ENCODE data around the gene CPA5.
A peak's percentile ranks its signal among the peaks of the same experiment; 100 is the strongest.
"Not testable (repeated sequence)": the region's sequence is repeated elsewhere in the genome, so short reads cannot be mapped to it uniquely, and the experiment has no call there.

Gene CPA5

DNA sequence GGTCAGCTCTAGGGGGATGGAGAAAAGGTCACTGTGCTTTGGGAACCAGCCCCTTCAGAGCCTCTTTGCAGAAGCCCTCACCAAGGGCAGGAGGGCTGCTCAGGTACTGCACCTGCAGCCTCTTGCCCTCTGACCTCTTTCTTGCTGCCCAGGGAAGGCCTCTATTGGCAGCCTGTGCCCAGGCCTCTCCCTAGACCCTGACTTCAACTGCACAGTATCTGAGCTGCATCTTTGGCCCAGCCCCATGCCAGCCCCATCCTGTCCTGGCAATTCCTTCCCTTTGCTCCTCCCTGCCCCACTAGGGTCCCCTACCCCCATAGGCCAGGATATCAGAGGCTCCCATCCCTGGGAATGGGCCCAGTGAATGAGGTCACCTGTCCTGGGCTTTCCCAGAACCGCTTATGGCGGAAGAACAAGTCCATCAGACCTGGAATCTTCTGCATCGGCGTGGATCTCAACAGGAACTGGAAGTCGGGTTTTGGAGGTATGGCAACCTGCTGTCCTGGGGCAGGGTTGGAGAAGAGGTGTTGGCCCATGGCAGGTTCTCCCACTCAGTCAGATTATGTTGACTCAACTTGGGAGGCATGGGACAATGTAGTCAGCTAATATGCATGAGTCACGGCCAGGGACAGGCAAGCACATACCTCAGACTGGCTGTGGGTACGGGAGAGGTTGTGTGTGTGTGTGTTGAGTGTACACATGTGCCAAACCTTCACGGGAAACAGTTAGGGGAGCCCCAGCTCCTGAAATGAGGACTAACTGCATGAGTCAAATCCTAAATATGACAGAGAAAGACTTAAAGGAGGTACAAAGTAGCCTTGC is 18.6 kb downstream of the CPA5 start:
- peaks cover 15 to 35% of the 10 kb centered on the region in 2 donors for H3K9me3 Mint-ChIP-seq
- peak; percentile 80 for ATAC-seq
- peaks cover 52% of the 10 kb centered on the region for H3K4me1 Mint-ChIP-seq
- no peaks in the 10 kb centered on the region for H3K27me3 Mint-ChIP-seq
- peak overlapping the region in 1 of 2 donors; percentile 10 for H3K4me3 Mint-ChIP-seq
- DNase-seq, result peak in 1 of 2 donors; percentile 72
- peak overlapping the region in 1 of 2 donors; percentile 38 for H3K27ac Mint-ChIP-seq

- no peak overlapping the region for H3K27ac Mint-ChIP-seq
- no peaks in the 10 kb centered on the region for H3K27me3 Mint-ChIP-seq
- DNase-seq (no peak), ATAC-seq (no peak)
- peaks cover 13 to 25% of the 10 kb centered on the region in 2 donors for H3K9me3 Mint-ChIP-seq
- H3K4me1 Mint-ChIP-seq, result peaks cover 64% of the 10 kb centered on the region
- no peak overlapping the region for H3K4me3 Mint-ChIP-seq
Measured at GRCh38 chr7:130364451-130364850, 19.8 kb downstream of the CPA5 start.

DNA sequence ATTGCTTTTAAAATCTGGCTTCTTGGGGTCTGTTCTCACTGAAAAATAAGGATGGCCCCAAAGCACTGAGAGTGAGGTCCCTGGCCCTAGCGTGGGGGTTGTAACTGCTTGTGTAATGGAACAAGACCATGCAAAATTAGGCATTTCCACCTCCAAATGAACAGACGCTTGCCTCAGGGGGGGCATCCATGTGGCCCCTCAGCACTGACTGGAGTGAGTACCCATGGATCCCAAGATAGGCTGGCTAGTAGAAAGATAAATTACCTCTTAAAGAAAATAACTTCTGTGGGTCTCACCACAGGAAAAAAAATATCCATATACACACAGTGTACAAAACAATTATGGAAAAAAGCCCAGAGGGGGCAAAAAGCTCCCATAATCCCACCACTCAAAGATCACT is 20.5 kb downstream of the CPA5 start:
- DNase-seq, result no peak
- H3K27ac Mint-ChIP-seq, result peak overlapping the region in 1 of 2 donors; percentile 95
- ATAC-seq, result no peak
- peaks cover 70% of the 10 kb centered on the region for H3K4me1 Mint-ChIP-seq
- no peaks in the 10 kb centered on the region for H3K27me3 Mint-ChIP-seq
- H3K4me3 Mint-ChIP-seq, result peak overlapping the region; percentile 74 to 85
- peaks cover 7 to 18% of the 10 kb centered on the region in 2 donors for H3K9me3 Mint-ChIP-seq

GRCh38 chr7:130365511-130366441 is 21.2 kb downstream of the CPA5 start:
- peak; percentile 46 for ATAC-seq
- H3K27ac Mint-ChIP-seq, result peak overlapping the region; percentile 40 to 95
- H3K27me3 Mint-ChIP-seq, result no peaks in the 10 kb centered on the region
- H3K4me1 Mint-ChIP-seq, result peaks cover 75% of the 10 kb centered on the region
- DNase-seq, result peak; percentile 65
- H3K4me3 Mint-ChIP-seq, result peak overlapping the region; percentile 74 to 85
- H3K9me3 Mint-ChIP-seq, result peaks cover 0 to 11% of the 10 kb centered on the region in 2 donors

DNA sequence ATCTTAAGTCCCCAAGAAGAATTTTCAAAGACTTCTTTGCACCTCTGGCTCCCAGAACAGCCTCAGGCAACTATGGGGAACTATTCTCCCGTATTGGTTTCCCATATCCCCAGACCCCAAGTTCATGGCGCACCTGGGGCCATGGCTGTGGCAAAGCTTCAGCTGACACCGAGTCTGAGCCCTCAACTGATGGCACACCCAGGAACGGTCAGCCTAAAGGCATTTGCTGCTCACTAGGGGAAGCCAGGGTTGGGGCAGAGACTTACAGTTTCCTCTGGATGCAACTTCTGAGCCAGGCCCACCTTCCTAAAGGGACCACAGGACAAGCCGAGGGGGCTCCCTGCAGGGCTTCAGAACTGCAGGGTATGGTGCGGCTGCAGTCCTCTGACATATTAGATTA is 21.9 kb downstream of the CPA5 start:
- H3K27me3 Mint-ChIP-seq, result no peaks in the 10 kb centered on the region
- ATAC-seq (no peak), DNase-seq (no peak)
- H3K4me3 Mint-ChIP-seq, result peak overlapping the region; percentile 74 to 85
- H3K27ac Mint-ChIP-seq, result peak overlapping the region; percentile 74 to 94
- H3K4me1 Mint-ChIP-seq, result peaks cover 75% of the 10 kb centered on the region
- H3K9me3 Mint-ChIP-seq, result peaks cover 0 to 9% of the 10 kb centered on the region in 2 donors

DNA sequence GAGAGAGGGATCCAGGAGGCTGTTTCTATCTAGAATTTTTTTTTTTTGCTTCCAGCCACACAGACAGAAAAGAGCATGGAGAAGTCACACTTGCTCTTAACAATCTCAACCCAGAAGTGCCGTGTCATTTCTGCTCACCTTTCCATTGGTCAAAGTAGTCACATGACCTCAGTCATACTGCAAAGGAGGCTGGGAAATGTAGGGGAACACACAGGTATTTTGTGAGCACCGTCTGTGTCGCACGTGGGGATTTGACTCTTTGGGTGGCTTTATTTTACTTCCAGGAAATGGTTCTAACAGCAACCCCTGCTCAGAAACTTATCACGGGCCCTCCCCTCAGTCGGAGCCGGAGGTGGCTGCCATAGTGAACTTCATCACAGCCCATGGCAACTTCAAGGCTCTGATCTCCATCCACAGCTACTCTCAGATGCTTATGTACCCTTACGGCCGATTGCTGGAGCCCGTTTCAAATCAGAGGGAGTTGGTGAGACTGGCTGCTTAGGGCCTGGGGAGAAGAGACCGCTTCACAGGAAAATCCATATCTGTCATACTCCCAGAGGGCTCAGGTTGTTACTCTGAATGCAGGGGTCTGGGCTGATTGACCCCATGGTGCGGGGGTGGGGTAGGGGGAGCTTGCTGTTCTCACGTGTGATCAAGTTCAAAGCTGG is 22.6 kb downstream of the CPA5 start:
- peak; percentile 49 to 63 for DNase-seq

GRCh38 chr7:130367836-130368746 is 23.5 kb downstream of the CPA5 start:
- H3K27ac Mint-ChIP-seq, result peak overlapping the region; percentile 47 to 85
- ATAC-seq (peak; percentile 8), DNase-seq (no peak)
- H3K9me3 Mint-ChIP-seq, result peaks cover 0 to 9% of the 10 kb centered on the region in 2 donors
- peaks cover 68% of the 10 kb centered on the region for H3K4me1 Mint-ChIP-seq
- H3K4me3 Mint-ChIP-seq, result peak overlapping the region; percentile 74 to 85
- H3K27me3 Mint-ChIP-seq, result no peaks in the 10 kb centered on the region

More for the DNA sequence above, 22.6 kb downstream of the CPA5 start:
- Mint-ChIP-seq H3K4me1 (peaks cover 75% of the 10 kb centered on the region), H3K27ac (peak overlapping the region; percentile 85 to 94), H3K4me3 (peak overlapping the region; percentile 74 to 85), H3K9me3 (peaks cover 0 to 9% of the 10 kb centered on the region in 2 donors), H3K27me3 (no peaks in the 10 kb centered on the region)
- peak; percentile 70 for ATAC-seq

GRCh38 chr7:130369110-130369711 is 24.6 kb downstream of the CPA5 start:
- H3K4me1 Mint-ChIP-seq, result peaks cover 59% of the 10 kb centered on the region
- peaks cover 0 to 9% of the 10 kb centered on the region in 2 donors for H3K9me3 Mint-ChIP-seq
- H3K4me3 Mint-ChIP-seq, result peak overlapping the region; percentile 74 to 85
- peak; percentile 37 for ATAC-seq
- DNase-seq, result peak in 1 of 2 donors; percentile 31
- H3K27ac Mint-ChIP-seq, result peak overlapping the region; percentile 10 to 47
- H3K27me3 Mint-ChIP-seq, result no peaks in the 10 kb centered on the region

GRCh38 chr7:130369831-130370550 is 25.4 kb downstream of the CPA5 start:
- peak overlapping the region in 1 of 2 donors; percentile 74 for H3K4me3 Mint-ChIP-seq
- peaks cover 0 to 9% of the 10 kb centered on the region in 2 donors for H3K9me3 Mint-ChIP-seq
- DNase-seq (no peak), ATAC-seq (no peak)
- H3K27me3 Mint-ChIP-seq, result no peaks in the 10 kb centered on the region
- peaks cover 59% of the 10 kb centered on the region for H3K4me1 Mint-ChIP-seq
- no peak overlapping the region for H3K27ac Mint-ChIP-seq

DNA sequence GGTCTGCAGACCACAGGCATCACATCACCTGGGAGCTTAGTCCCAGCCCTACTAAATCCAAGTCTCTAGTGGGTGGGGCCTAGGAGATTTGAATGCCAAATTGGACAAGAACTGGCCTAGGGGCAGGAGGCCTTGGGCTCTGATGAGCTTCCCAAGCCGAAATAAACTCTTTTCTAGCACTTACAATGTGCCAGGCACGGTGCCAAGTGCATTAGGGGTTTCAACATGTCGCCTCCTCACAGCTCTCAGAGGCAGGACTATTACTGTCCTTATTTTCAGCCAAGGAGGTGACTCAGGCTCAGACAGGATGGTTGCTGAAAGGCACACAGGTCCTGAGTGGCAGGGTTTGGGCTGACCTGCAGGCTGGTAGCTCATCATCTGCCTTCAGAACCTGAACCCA is 26.4 kb downstream of the CPA5 start:
- H3K9me3 Mint-ChIP-seq, result peaks cover 5 to 13% of the 10 kb centered on the region in 2 donors
- no peaks in the 10 kb centered on the region for H3K27me3 Mint-ChIP-seq
- DNase-seq (no peak), ATAC-seq (no peak)
- peaks cover 49% of the 10 kb centered on the region for H3K4me1 Mint-ChIP-seq
- no peak overlapping the region for H3K4me3 Mint-ChIP-seq
- no peak overlapping the region for H3K27ac Mint-ChIP-seq

DNA sequence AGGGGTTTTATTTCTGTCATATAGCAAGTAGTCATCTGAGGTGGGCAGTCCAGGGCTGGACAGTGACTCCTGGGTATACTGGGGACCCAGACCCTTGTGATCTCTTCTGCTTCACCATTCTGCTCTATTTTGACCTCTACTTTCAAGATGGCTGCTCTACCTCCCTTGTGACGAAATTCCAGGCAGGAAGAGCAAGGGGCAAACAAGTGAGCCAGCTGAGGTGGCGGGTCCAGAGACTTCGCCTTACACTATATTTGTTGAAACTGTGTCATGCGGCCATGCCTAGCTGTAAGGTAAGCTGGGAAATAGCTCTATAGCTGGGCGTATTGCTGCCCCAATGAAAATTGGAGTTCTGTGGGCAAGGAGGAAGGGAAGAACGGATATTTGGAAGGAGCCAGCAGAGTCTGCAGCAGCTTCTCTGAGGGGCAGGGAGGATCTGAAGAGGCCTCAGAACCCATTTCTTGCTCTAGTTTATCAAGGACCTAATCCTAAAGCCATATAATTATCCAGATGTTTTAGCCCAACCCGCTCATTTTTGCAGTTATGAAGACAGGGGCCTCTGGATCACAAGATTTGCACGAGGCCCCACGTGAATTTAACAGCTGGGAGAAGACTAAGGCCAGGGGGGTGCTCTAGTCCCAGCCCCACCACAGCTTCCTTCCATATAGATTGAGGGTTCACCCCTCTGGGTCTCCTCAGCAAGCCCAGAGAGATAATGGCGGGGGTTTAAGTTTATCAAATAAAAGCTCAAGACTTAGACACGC is 28.0 kb downstream of the CPA5 start:
- Mint-ChIP-seq H3K4me1 (peaks cover 34% of the 10 kb centered on the region), H3K27ac (no peak overlapping the region), H3K27me3 (no peaks in the 10 kb centered on the region), H3K4me3 (no peak overlapping the region), H3K9me3 (peaks cover 13 to 20% of the 10 kb centered on the region in 2 donors)
- ATAC-seq (no peak), DNase-seq (no peak)

DNA sequence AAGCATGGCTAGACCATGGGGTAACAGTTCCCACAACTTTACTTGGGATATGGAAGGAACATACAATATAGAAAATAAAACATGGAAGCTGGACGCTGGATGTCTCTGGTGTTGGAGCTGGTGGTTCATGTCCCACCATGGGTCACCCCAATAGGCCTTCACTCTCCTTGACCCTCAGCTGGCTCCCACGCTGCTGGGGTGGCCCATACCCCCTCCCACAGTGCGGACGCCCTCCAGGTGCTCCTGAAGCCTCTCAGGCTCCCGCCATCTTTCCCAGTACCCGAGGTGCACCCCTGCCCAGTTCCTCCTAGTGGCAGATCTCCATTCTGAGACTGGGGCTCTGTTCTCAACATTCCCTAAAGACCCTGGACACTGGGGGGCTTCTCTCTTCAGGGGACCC is 29.9 kb downstream of the CPA5 start:
- peaks cover 13 to 26% of the 10 kb centered on the region in 2 donors for H3K9me3 Mint-ChIP-seq
- H3K4me3 Mint-ChIP-seq, result no peak overlapping the region
- DNase-seq (no peak), ATAC-seq (no peak)
- H3K4me1 Mint-ChIP-seq, result peaks cover 16% of the 10 kb centered on the region
- no peaks in the 10 kb centered on the region for H3K27me3 Mint-ChIP-seq
- H3K27ac Mint-ChIP-seq, result peak overlapping the region; percentile 30 to 45

DNA sequence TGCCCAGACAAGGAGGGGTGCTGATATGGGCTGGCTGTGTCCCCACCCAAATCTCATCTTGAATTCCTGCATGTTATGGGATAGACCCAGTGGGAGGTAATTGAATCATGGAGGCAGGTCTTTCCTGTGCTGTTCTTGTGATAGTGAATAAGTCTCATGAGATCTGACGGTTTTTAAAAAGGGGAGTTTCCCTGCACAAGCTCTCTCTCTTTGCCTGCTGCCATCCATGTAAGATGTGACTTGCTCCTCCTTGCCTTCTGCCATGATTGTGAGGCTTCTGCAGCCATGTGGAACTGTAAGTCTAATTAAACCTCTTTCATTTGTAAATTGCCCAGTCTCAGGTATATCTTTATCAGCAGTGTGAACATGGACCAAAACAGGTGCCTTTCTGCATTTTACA is 31.8 kb downstream of the CPA5 start:
- not testable (repeated sequence) for H3K27ac Mint-ChIP-seq, DNase-seq, ATAC-seq, H3K4me1 Mint-ChIP-seq, H3K4me3 Mint-ChIP-seq, H3K27me3 Mint-ChIP-seq
- peaks cover 13 to 26% of the 10 kb centered on the region in 2 donors for H3K9me3 Mint-ChIP-seq
